Natural killer cell (primary cell): ENCODE results near the gene URI1. TPM values are rescaled to one million over a fixed set of nuclear protein-coding genes. Genes with fewer than 3 reads are reported as not detected.

ENCODE experiments used
- ATAC-seq, 3 donors: fragments of 150-1000 bp in 2 of 3; fragments of 200-7000 bp in 1 of 3; cut with Tn5 transposase; 1 replicate in 1 of 3; 2 replicates in 2 of 3; pipeline ENCODE4 v1.10.0; 2021; ENCODE audit warnings: mild to moderate bottlenecking in 2 of 3, moderate library complexity in 2 of 3
- DNase-seq, 2 donors: peaks; one replicate each; pipeline versions ENCODE4 v3.0.0 to v3.0.0-alpha.2; 2013 to 2021; ENCODE audit warnings: mixed read lengths in 1 of 2
- H3K27ac ChIP-seq: one replicate; pipeline ENCODE4 v1.5.1; 2013; ENCODE audit warnings: mild to moderate bottlenecking, low read length
- H3K27me3 ChIP-seq: one replicate; pipeline ENCODE4 v1.6.1; 2013; ENCODE audit warnings: low read length; ENCODE audit not compliant: control insufficient read depth, insufficient read depth
- H3K36me3 ChIP-seq: one replicate; pipeline ENCODE4 v1.6.1; 2013; ENCODE audit warnings: low read length; ENCODE audit not compliant: control insufficient read depth, insufficient read depth
- H3K4me1 ChIP-seq: one replicate; pipeline ENCODE4 v1.6.1; 2013; ENCODE audit warnings: low read length; ENCODE audit not compliant: control insufficient read depth, insufficient read depth
- H3K4me3 ChIP-seq: one replicate; pipeline ENCODE4 v1.5.1; 2013; ENCODE audit warnings: low read length
- H3K9me3 ChIP-seq: one replicate; pipeline ENCODE4 v1.6.1; 2013; ENCODE audit warnings: low read length; ENCODE audit not compliant: control insufficient read depth, insufficient read depth
- H3K27ac Mint-ChIP-seq, 2 donors: one replicate each; pipeline ENCODE4 v1.8.0; 2022; ENCODE audit warnings: mild to moderate bottlenecking in 2 of 2, mixed read lengths in 2 of 2, moderate library complexity in 1 of 2
- H3K27me3 Mint-ChIP-seq, 2 donors: one replicate each; pipeline ENCODE4 v1.8.0; 2022; ENCODE audit warnings: low read depth in 2 of 2, mixed read lengths in 2 of 2
- H3K36me3 Mint-ChIP-seq: one replicate; pipeline ENCODE4 v1.8.0; 2022; ENCODE audit warnings: mixed read lengths
- H3K4me1 Mint-ChIP-seq, 2 donors: one replicate each; pipeline ENCODE4 v1.8.0; 2022; ENCODE audit warnings: mixed read lengths in 2 of 2
- H3K4me3 Mint-ChIP-seq: one replicate; pipeline ENCODE4 v1.8.0; 2022; ENCODE audit warnings: mild to moderate bottlenecking, moderate library complexity, mixed read lengths
- H3K9me3 Mint-ChIP-seq, 2 donors: one replicate each; pipeline ENCODE4 v1.8.0; 2022; ENCODE audit warnings: mixed read lengths in 2 of 2
- CTCF ChIP-seq: fragments of 200-600 bp; IDR thresholded peaks from one replicate; pipeline ENCODE4 v1.8.0; 2022; ENCODE audit warnings: antibody characterized with exemption
- WGBS: methylation state at CpG from one replicate; pipeline ENCODE4 v1.1.7; 2013; ENCODE audit warnings: missing lambda C conversion rate; ENCODE audit not compliant: insufficient coverage; 5-methylcytosine and 5-hydroxymethylcytosine counted together
- intact Hi-C: fragments of 100-400 bp; cut with micrococcal nuclease; formaldehyde crosslinking; loops from one replicate; pipeline ENCODE4 v1.14.2; 2022
- total RNA-seq, 4 donors: library from RNA; stranded (reverse); fragments of 120-200 nt in 1 of 4; gene quantifications; one replicate each; pipeline versions ENCODE4 v1.2.3 to v1.2.4, GENCODE V29; 2013 to 2022

Gene URI1
- total RNA-seq, 3 donors from 2014 or later (not counting 1 experiment from before 2014, with no cell fraction given) = 66.8 to 72.8 (median 68.4) TPM

DNA sequence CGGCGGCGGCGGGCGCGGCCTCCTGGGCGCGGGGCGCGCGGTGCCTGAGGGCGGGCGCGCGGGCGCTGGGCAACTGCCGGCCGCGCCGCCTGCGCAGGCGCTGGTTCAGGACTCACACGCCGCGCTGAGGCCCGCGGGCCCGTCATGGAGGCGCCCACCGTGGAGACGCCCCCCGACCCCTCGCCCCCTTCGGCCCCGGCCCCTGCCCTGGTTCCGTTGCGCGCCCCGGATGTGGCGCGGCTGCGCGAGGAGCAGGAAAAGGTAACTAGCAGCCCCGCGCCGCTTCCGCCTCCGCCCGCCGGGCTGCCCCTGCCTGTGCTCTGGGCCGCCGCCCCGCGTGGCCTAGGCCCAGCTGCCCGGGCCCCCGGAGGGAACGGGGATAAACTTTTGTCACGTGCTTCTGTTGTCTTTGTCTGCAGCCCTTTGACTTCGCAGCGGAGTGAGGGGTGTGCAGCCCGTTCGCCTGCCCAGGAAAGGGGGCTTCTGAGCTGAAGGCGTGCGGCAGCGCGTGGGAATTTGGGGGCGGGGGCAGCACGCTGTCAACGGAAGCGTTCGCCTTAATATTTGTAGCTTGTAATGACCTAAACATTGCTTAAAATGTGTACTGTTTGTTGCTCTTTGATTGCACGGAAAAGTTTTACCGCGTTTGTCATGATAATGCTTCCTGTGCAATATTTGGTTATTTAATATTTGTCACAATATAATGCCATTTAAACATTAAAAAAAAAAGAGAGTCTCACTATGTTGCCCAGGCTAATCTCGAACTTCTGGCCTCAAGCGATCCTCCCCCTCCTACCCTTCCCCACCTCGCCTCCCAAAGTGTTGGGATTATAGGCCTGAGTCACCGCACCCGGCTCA lies 594 bp downstream of the URI1 start:
- peaks cover 17% of the 10 kb centered on the region for H3K4me1 ChIP-seq
- H3K27ac ChIP-seq = peak overlapping the region; percentile 64
- H3K27me3 Mint-ChIP-seq = no peaks in the 10 kb centered on the region
- H3K27ac Mint-ChIP-seq = peak overlapping the region; percentile 58 to 89
- intact Hi-C loops = loop anchor here (1.0 to 2.0 kb wide), 2 partner anchors 97 to 132 kb away; partner anchors contain the start of gene CCNE1
- peak; percentile 68 to 84 (median 76) for ATAC-seq
- H3K36me3 Mint-ChIP-seq = no peaks in the 10 kb centered on the region
- H3K9me3 ChIP-seq = no peaks in the 10 kb centered on the region
- H3K36me3 ChIP-seq = no peaks in the 10 kb centered on the region
- no peaks in the 10 kb centered on the region for H3K27me3 ChIP-seq
- no peaks in the 10 kb centered on the region for H3K9me3 Mint-ChIP-seq
- H3K4me3 Mint-ChIP-seq = peak overlapping the region; percentile 94
- TF ChIP-seq CTCF = no peak
- DNase-seq = peak; percentile 62 to 86
- peak overlapping the region; percentile 90 for H3K4me3 ChIP-seq
- H3K4me1 Mint-ChIP-seq = peaks cover 44 to 46% of the 10 kb centered on the region in 2 donors
- WGBS = under 1% methylated on average over 76 of the region's 79 CpGs

GRCh38 chr19:29943615-29944014 lies 1.6 kb downstream of the URI1 start:
- peaks cover 52 to 54% of the 10 kb centered on the region in 2 donors for H3K4me1 Mint-ChIP-seq
- WGBS = 79% methylated on average over 8 of the region's 8 CpGs
- Histone ChIP-seq H3K9me3 (no peaks in the 10 kb centered on the region), H3K27ac (no peak overlapping the region), H3K27me3 (no peaks in the 10 kb centered on the region), H3K4me3 (no peak overlapping the region), H3K4me1 (peaks cover 17% of the 10 kb centered on the region), H3K36me3 (no peaks in the 10 kb centered on the region)
- H3K9me3 Mint-ChIP-seq = no peaks in the 10 kb centered on the region
- no peaks in the 10 kb centered on the region for H3K27me3 Mint-ChIP-seq
- ATAC-seq (no peak), DNase-seq (no peak)
- no peak for TF ChIP-seq CTCF
- H3K4me3 Mint-ChIP-seq = peak overlapping the region; percentile 91
- H3K36me3 Mint-ChIP-seq = no peaks in the 10 kb centered on the region
- peak overlapping the region; percentile 58 to 89 for H3K27ac Mint-ChIP-seq
- intact Hi-C loops = loop anchor here (2.0 kb wide), 1 partner anchor 133 kb away; the partner anchor contains the start of gene CCNE1

- H3K27ac ChIP-seq = no peak overlapping the region
- H3K9me3 Mint-ChIP-seq = no peaks in the 10 kb centered on the region
Observed at GRCh38 chr19:29944390-29945012, 2.5 kb downstream of the URI1 start.

More at GRCh38 chr19:29944390-29945012, 2.5 kb downstream of the URI1 start:
- DNase-seq (no peak), ATAC-seq (no peak)
- 69% methylated on average over 4 of the region's 8 CpGs for WGBS
- H3K4me3 Mint-ChIP-seq = peak overlapping the region; percentile 6
- H3K27me3 Mint-ChIP-seq = no peaks in the 10 kb centered on the region
- H3K27me3 ChIP-seq = no peaks in the 10 kb centered on the region
- no peaks in the 10 kb centered on the region for H3K36me3 ChIP-seq
- H3K4me3 ChIP-seq = no peak overlapping the region
- H3K4me1 ChIP-seq = peaks cover 17% of the 10 kb centered on the region
- H3K36me3 Mint-ChIP-seq = no peaks in the 10 kb centered on the region
- TF ChIP-seq CTCF = no peak
- peaks cover 54 to 55% of the 10 kb centered on the region in 2 donors for H3K4me1 Mint-ChIP-seq
- H3K27ac Mint-ChIP-seq = peak overlapping the region; percentile 58 to 89
- intact Hi-C loops = no loop called here
- H3K9me3 ChIP-seq = no peaks in the 10 kb centered on the region
